WTC11 (cell line): Measurements from ENCODE around the gene RARRES2.

Experiments used
- ATF1 ChIP-seq: sonication (generic); formaldehyde crosslinking; IDR thresholded peaks from 2 replicates; pipeline ENCODE4 v1.8.1; 2023; ENCODE audit warnings: mild to moderate bottlenecking, moderate library complexity, missing genetic modification reagents
- CREB1 ChIP-seq: sonication (generic); formaldehyde crosslinking; IDR thresholded peaks from 2 replicates; pipeline ENCODE4 v1.8.0; 2023; ENCODE audit warnings: mild to moderate bottlenecking, missing genetic modification reagents
- CTCF ChIP-seq: fragments of 200-600 bp; IDR thresholded peaks from 2 replicates; pipeline ENCODE4 v1.8.0; 2022; ENCODE audit warnings: antibody characterized with exemption
- MAX ChIP-seq: sonication (generic); formaldehyde crosslinking; IDR thresholded peaks from 2 replicates; pipeline ENCODE4 v1.8.0; 2022; ENCODE audit warnings: mild to moderate bottlenecking, missing genetic modification reagents
- MLX ChIP-seq: sonication (generic); formaldehyde crosslinking; IDR thresholded peaks from 2 replicates; pipeline ENCODE4 v1.8.1; 2023; ENCODE audit warnings: mild to moderate bottlenecking, missing genetic modification reagents, moderate library complexity
- SP1 ChIP-seq: sonication (generic); formaldehyde crosslinking; conservative IDR thresholded peaks from 2 replicates; pipeline ENCODE4 v1.8.1; 2022; ENCODE audit warnings: missing genetic modification reagents
- USF1 ChIP-seq: sonication (generic); formaldehyde crosslinking; IDR thresholded peaks from 2 replicates; pipeline ENCODE4 v1.8.0; 2022; ENCODE audit warnings: mild to moderate bottlenecking, missing genetic modification reagents
- USF2 ChIP-seq: sonication (generic); formaldehyde crosslinking; IDR thresholded peaks from 2 replicates; pipeline ENCODE4 v1.8.1; 2023; ENCODE audit warnings: mild to moderate bottlenecking, missing genetic modification reagents, moderate library complexity
- ZNF263 ChIP-seq: sonication (generic); formaldehyde crosslinking; IDR thresholded peaks from 2 replicates; pipeline ENCODE4 v1.8.1; 2022; ENCODE audit warnings: low read depth, mild to moderate bottlenecking, moderate library complexity, missing genetic modification reagents
- ZNF671 ChIP-seq: fragments of 250-450 bp; sonication (Bioruptor Pico); IDR thresholded peaks from 2 replicates; pipeline ENCODE4 v1.8.0; 2021; ENCODE audit warnings: mild to moderate bottlenecking

- TF ChIP-seq ZNF263 (CRISPR knock-in tag), result no peak
- TF ChIP-seq SP1 (CRISPR knock-in tag), result no peak
- TF ChIP-seq MAX, result no peak
- TF ChIP-seq CREB1 (CRISPR knock-in tag), result no peak
- no peak for TF ChIP-seq MLX (CRISPR knock-in tag)
- TF ChIP-seq CTCF, result no peak
- TF ChIP-seq USF1 (CRISPR knock-in tag), result no peak
- no peak for TF ChIP-seq USF2
- TF ChIP-seq ZNF671 (CRISPR knock-in tag), result no peak
- no peak for TF ChIP-seq ATF1
Observed at GRCh38 chr7:150325110-150325611, 16.3 kb downstream of the RARRES2 start.
